CD4-positive, alpha-beta T cell treated with Interleukin-17A for 1 hour (primary cell): ENCODE data around the gene NKAIN2.
"Not testable (repeated sequence)": the region's sequence is repeated elsewhere in the genome, so short reads cannot be mapped to it uniquely, and the experiment has no call there.

Experiments used
- DNase-seq: peaks from one replicate; pipeline ENCODE4 v3.0.0-alpha.2; 2020

The NKAIN2 gene

GRCh38 chr6:124655866-124656265 lies 852.2 kb downstream of the NKAIN2 start:
- no peak for DNase-seq

GRCh38 chr6:124658053-124658452 lies 854.4 kb downstream of the NKAIN2 start:
- DNase-seq = no peak

GRCh38 chr6:124659427-124659826 lies 855.8 kb downstream of the NKAIN2 start:
- no peak for DNase-seq

DNA sequence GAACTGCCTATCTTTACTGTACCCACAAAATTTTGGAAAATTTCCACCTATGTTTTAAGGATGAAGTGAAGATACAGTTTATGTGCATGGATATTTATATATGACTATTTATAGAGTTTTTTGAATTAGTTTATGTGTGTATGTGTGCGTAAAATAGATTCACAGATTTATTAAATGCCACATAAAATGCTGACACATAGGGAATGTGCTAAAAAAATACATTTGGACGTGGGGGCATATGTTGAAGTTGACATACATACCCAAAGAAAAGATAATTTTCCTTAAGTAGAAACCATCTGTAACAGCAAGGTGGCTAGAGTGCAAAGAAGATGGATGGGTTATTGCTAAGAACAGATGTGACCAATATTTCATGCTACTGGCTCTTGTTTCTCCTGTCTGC lies 856.5 kb downstream of the NKAIN2 start:
- DNase-seq = no peak

GRCh38 chr6:124661097-124661661 lies 857.5 kb downstream of the NKAIN2 start:
- DNase-seq = no peak

GRCh38 chr6:124668028-124668427 lies 864.4 kb downstream of the NKAIN2 start:
- no peak for DNase-seq

- DNase-seq = no peak
Measured at GRCh38 chr6:124669713-124670480, 866.2 kb downstream of the NKAIN2 start.

- DNase-seq = no peak
Measured at GRCh38 chr6:124670801-124671200, 867.1 kb downstream of the NKAIN2 start.

DNA sequence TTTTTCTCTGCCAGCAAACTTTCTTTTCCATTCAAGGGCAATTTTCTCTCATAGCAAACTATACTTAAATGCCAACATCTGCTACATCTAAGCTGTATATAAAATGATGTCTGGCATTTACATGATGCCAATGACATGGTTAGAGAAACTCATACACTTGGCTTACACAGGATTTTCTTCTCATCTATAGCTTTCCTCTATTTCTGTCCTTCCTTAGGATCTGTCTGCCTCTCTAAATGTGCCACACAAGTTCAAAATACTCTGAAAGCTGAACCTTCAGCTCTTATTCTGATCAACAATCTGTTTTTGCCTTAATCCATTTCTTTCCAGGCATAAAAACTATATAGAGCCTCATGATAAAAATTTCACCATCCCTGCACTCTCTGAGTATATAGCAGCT lies 867.7 kb downstream of the NKAIN2 start:
- no peak for DNase-seq

GRCh38 chr6:124674042-124674441 lies 870.4 kb downstream of the NKAIN2 start:
- no peak for DNase-seq

DNA sequence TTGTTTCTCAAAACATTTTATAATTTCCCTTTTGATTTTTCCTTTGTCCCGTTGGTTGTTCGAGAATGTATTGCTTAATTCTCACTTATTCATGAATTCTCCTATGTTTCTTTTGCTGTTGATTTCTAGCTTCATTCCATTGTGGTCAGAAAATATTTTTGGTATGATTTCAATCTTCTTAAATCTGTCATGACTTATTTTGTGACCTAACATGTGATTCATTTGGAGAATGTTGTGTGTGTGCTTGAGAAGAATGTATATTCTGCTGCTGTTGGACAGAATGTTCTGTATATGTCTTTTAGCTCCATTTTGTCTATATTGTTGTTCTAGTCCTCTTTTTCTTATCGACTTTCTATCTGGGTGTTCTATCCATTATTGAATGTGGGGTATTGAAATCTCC lies 872.4 kb downstream of the NKAIN2 start:
- DNase-seq = no peak

- DNase-seq = no peak
Measured at GRCh38 chr6:124677874-124678273, 874.2 kb downstream of the NKAIN2 start.

DNA sequence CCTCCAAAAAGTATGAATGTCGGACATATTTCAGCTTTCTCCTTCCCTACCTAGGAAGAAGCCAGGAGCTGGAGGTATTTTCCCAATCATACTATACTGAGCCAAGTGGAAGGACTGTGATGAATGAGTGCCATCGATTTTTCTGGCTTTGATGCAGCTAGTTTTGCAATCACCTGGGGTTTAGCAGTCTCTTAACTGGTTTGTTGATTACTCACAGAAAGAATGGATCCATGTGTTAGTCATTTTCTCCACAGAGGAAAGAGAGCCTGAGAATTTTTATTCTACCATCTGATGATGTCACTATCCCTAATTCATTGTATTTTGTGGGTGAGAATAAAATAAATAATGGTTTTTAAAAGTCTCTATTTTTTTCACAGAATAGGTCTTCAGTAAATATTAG lies 875.7 kb downstream of the NKAIN2 start:
- DNase-seq = no peak

DNA sequence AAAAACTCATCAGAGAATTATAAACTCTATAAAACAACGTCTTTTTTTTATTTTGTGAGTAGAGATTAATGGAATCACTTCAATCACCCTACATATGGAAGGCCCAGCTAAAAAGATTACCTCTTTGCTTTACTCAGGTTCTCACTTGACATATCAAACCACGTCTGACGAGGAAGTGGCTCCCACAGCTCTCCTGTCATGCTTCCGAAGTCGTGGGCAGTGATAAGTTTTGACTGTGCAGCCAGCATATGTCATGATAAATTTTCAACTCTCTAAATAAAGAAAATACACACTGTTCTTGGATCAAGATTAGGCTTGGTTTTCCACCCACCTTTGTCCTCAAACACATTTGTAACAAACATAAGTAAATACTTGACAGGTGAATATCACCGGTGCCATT lies 879.1 kb downstream of the NKAIN2 start:
- DNase-seq = no peak

DNA sequence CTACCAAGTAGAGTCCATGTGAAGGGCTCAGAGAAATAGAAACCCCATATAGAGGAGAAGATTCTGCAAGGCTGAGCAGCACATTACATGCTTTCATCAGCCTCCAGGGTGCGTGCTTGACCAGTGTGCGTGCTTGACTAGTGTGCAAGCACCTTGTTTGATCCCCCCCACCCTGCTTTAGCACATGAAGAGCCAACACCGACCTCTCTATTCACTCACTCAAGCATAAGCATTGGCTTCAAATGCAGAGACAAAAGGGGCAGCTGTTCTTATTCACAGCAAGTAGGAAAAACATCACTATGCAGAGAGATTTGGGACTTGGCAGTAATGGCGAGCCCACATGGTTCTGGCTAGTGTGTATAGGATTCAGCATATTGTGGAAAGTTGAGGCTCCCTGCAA lies 879.8 kb downstream of the NKAIN2 start:
- DNase-seq = no peak

- DNase-seq = no peak
Measured at GRCh38 chr6:124684621-124685020, 881.0 kb downstream of the NKAIN2 start.

DNA sequence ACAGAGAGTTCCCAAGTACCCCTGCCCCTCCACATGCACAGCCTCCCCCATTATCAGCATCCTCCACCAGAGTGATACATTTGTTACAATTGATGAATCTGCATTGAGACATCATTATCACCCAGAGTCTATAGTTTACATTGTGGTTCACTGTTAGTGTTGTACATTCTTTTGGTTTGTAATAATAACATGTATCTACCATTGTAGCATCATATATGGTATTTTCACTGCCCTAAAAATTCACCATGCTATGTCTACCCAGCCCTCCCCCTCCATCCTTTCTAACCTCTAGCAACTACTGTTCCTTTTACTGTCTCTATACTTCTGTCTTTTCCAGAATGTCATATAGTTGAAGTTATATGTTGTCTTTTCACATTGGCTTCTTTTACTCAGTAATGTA lies 884.7 kb downstream of the NKAIN2 start:
- DNase-seq = no peak

GRCh38 chr6:124694139-124694705 lies 890.6 kb downstream of the NKAIN2 start:
- DNase-seq = no peak

DNA sequence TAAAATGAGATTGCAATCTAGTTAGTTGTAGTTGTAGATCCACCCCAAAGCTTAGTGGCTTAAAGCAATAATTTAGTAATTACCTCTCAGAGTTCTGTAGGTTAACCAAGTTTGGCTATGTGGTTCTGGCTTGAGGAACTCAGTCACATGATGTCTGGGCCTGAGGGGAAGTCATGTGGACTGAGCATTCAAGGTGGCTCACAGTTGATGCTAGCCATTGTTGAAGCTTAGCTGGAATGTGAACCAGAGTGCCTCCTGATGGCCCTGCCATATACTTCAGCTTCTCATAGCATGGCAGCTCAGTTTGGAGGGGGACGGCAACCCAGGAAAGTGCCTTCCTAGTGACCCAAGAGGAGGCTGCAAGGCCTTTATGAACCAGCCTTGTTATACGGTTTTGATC lies 895.4 kb downstream of the NKAIN2 start:
- DNase-seq = no peak

DNA sequence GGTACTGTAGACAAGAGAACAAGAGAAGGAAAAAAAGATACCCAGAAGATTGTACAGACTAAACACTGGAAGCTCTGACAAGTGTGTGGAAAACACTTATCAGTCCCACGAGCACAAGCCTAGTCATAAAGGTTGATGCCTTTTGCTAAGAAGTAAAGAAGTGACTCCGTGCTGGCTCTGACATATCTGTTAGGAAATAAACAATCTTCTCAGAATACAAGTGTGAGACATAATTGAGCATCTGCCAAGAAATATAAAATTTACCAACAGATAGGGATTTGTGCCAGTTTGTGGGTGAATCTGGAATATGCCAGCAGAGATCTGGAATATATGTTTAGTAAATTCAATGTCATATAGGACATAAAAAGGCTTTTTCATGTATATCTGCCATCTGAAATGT lies 899.9 kb downstream of the NKAIN2 start:
- DNase-seq = no peak

DNA sequence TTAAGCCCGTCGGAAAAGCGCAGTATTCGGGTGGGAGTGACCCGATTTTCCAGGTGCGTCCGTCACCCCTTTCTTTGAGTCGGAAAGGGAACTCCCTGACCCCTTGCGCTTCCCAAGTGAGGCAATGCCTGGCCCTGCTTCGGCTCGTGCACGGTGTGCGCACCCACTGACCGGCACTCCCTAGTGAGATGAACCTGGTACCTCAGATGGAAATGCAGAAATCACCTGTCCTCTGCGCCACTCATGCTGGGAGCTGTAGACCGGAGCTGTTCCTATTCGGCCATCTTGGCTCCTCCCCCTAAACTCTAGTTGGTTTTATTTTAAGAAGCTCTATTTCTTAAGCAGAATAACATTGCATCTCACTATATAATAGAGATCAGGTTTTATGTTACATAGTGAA lies 908.9 kb downstream of the NKAIN2 start:
- not testable (repeated sequence) for DNase-seq

GRCh38 chr6:124714728-124715127 lies 911.1 kb downstream of the NKAIN2 start:
- no peak for DNase-seq

GRCh38 chr6:124719913-124720312 lies 916.2 kb downstream of the NKAIN2 start:
- no peak for DNase-seq

GRCh38 chr6:124721331-124721730 lies 917.7 kb downstream of the NKAIN2 start:
- DNase-seq = no peak
